ENCODE results near the gene EXD2.
"Not testable (repeated sequence)": the region's sequence is repeated elsewhere in the genome, so short reads cannot be mapped to it uniquely, and the experiment has no call there.

EXD2 gene

GRCh38 chr14:69285661-69286255, 94.5 kb downstream of the EXD2 start:
- Histone ChIP-seq H3K9me3 (ENCODE audit: control insufficient read depth, low read depth, low read length) (no peaks in the 10 kb centered on the region), H3K4me3 (ENCODE audit: low read length) (no peak overlapping the region), H3K36me3 (ENCODE audit: control insufficient read depth, low read depth, low read length) (no peaks in the 10 kb centered on the region), H3K27ac (ENCODE audit: low read length) (no peak overlapping the region), H3K9ac (ENCODE audit: low read length) (no peak overlapping the region), H3K27me3 (ENCODE audit: control insufficient read depth, insufficient read depth, low read length) (no peaks in the 10 kb centered on the region), H3K4me1 (ENCODE audit: control insufficient read depth, low read depth, low read length) (peaks cover 3% of the 10 kb centered on the region)

GRCh38 chr14:69287098-69288010, 96.1 kb downstream of the EXD2 start:
- H3K27me3 ChIP-seq (ENCODE audit: control insufficient read depth, insufficient read depth, low read length) = no peaks in the 10 kb centered on the region
- no peak overlapping the region for H3K9ac ChIP-seq (ENCODE audit: low read length)
- H3K27ac ChIP-seq (ENCODE audit: low read length) = no peak overlapping the region
- no peaks in the 10 kb centered on the region for H3K9me3 ChIP-seq (ENCODE audit: control insufficient read depth, low read depth, low read length)
- peaks cover 3% of the 10 kb centered on the region for H3K4me1 ChIP-seq (ENCODE audit: control insufficient read depth, low read depth, low read length)
- no peaks in the 10 kb centered on the region for H3K36me3 ChIP-seq (ENCODE audit: control insufficient read depth, low read depth, low read length)
- H3K4me3 ChIP-seq (ENCODE audit: low read length) = no peak overlapping the region

DNA sequence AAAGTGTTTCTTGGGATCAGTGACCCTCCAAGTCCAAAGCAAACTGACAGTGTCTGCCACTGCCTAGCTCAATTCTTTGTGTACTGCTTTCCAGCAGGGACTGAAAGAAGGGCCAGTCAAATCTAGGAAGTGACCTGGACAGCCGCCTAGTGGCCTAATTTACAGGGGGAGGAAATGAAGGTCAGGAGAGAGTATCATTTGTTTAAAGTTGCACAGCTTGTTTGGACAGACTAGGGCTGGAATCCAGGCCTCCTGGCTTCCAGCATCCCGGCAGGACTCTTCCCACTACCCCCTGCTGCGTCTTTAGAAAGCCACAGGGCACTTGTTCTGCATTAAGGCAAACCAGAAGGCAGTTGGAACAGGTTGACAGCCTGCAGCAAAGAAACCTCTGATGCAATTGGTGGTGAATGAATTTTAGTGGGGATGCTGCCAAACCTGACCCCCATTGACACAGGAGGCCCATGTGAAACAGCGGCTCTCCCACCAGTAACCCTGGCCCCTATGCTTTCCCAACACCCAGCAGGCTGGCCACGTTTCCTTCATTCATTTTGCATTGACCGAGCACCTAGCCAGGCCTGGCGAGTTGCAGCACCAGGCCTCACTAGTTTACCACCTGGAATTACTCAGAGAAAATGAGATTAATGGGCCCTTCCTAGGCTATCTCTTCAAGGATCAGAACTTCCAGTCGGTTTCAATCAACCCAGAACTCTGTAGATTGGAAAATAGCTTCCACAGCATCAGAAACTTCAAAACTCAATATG, 96.9 kb downstream of the EXD2 start:
- H3K27me3 ChIP-seq (ENCODE audit: control insufficient read depth, insufficient read depth, low read length) = no peaks in the 10 kb centered on the region
- no peaks in the 10 kb centered on the region for H3K36me3 ChIP-seq (ENCODE audit: control insufficient read depth, low read depth, low read length)
- no peaks in the 10 kb centered on the region for H3K9me3 ChIP-seq (ENCODE audit: control insufficient read depth, low read depth, low read length)
- H3K27ac ChIP-seq (ENCODE audit: low read length) = no peak overlapping the region
- H3K9ac ChIP-seq (ENCODE audit: low read length) = no peak overlapping the region
- peaks cover 3% of the 10 kb centered on the region for H3K4me1 ChIP-seq (ENCODE audit: control insufficient read depth, low read depth, low read length)
- H3K4me3 ChIP-seq (ENCODE audit: low read length) = no peak overlapping the region

- no peak overlapping the region for H3K4me3 ChIP-seq (ENCODE audit: low read length)
- H3K9me3 ChIP-seq (ENCODE audit: control insufficient read depth, low read depth, low read length) = no peaks in the 10 kb centered on the region
- no peak overlapping the region for H3K9ac ChIP-seq (ENCODE audit: low read length)
- H3K36me3 ChIP-seq (ENCODE audit: control insufficient read depth, low read depth, low read length) = no peaks in the 10 kb centered on the region
- no peaks in the 10 kb centered on the region for H3K27me3 ChIP-seq (ENCODE audit: control insufficient read depth, insufficient read depth, low read length)
- H3K27ac ChIP-seq (ENCODE audit: low read length) = no peak overlapping the region
- peaks cover 3% of the 10 kb centered on the region for H3K4me1 ChIP-seq (ENCODE audit: control insufficient read depth, low read depth, low read length)
These were observed 97.8 kb downstream of the EXD2 start for GRCh38 chr14:69288956-69289705.

GRCh38 chr14:69289811-69290520, 98.7 kb downstream of the EXD2 start:
- Histone ChIP-seq H3K36me3 (ENCODE audit: control insufficient read depth, low read depth, low read length) (no peaks in the 10 kb centered on the region), H3K27ac (ENCODE audit: low read length) (no peak overlapping the region), H3K27me3 (ENCODE audit: control insufficient read depth, insufficient read depth, low read length) (no peaks in the 10 kb centered on the region), H3K4me3 (ENCODE audit: low read length) (no peak overlapping the region), H3K9me3 (ENCODE audit: control insufficient read depth, low read depth, low read length) (no peaks in the 10 kb centered on the region), H3K4me1 (ENCODE audit: control insufficient read depth, low read depth, low read length) (peaks cover 3% of the 10 kb centered on the region), H3K9ac (ENCODE audit: low read length) (no peak overlapping the region)

DNA sequence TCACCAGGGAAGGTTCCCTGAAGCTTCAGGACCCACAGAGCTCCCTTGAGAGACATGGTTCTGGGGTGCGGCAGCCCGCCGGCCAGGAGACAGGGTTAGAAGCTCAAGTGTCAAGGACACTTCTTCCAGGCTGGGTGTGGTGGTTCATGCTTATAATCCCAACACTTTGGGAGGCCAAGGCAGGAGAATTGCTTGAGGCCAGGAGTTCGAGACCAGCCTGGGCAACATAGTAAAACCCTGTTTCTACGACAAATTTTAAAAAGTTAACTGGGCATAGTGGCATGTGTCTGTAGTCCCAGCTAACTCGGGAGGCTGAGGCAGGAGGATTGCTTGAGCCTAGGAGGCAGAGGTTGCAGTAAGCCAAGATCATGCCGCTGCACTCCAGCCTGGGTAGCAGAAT, 99.6 kb downstream of the EXD2 start:
- H3K36me3 ChIP-seq (ENCODE audit: control insufficient read depth, low read depth, low read length); H3K9me3 ChIP-seq (ENCODE audit: control insufficient read depth, low read depth, low read length); H3K27me3 ChIP-seq (ENCODE audit: control insufficient read depth, insufficient read depth, low read length); H3K27ac ChIP-seq (ENCODE audit: low read length); H3K4me3 ChIP-seq (ENCODE audit: low read length); H3K9ac ChIP-seq (ENCODE audit: low read length); H3K4me1 ChIP-seq (ENCODE audit: control insufficient read depth, low read depth, low read length): not testable (repeated sequence)

DNA sequence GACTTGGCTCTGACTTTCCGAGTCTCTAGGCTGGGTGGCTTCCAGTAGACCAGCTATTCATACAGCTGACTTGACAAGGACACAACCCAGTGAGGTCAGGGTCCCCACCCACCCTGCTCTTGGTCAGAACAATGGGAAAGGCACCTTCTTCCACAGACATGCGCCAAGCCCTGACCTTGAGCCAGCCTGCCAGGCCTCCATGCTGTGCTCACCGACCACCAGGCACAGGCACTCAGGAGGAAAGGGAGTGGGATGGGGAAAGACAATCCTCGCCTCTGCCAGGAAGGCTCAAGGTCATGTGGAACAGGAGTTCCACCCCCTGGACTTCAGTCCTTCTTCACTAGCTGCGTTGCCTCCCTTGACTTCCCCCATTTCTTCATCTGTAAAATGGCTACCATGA, 100.1 kb downstream of the EXD2 start:
- no peak overlapping the region for H3K27ac ChIP-seq (ENCODE audit: low read length)
- no peaks in the 10 kb centered on the region for H3K36me3 ChIP-seq (ENCODE audit: control insufficient read depth, low read depth, low read length)
- H3K4me3 ChIP-seq (ENCODE audit: low read length) = no peak overlapping the region
- H3K4me1 ChIP-seq (ENCODE audit: control insufficient read depth, low read depth, low read length) = peaks cover 3% of the 10 kb centered on the region
- no peak overlapping the region for H3K9ac ChIP-seq (ENCODE audit: low read length)
- H3K9me3 ChIP-seq (ENCODE audit: control insufficient read depth, low read depth, low read length) = no peaks in the 10 kb centered on the region
- no peaks in the 10 kb centered on the region for H3K27me3 ChIP-seq (ENCODE audit: control insufficient read depth, insufficient read depth, low read length)

DNA sequence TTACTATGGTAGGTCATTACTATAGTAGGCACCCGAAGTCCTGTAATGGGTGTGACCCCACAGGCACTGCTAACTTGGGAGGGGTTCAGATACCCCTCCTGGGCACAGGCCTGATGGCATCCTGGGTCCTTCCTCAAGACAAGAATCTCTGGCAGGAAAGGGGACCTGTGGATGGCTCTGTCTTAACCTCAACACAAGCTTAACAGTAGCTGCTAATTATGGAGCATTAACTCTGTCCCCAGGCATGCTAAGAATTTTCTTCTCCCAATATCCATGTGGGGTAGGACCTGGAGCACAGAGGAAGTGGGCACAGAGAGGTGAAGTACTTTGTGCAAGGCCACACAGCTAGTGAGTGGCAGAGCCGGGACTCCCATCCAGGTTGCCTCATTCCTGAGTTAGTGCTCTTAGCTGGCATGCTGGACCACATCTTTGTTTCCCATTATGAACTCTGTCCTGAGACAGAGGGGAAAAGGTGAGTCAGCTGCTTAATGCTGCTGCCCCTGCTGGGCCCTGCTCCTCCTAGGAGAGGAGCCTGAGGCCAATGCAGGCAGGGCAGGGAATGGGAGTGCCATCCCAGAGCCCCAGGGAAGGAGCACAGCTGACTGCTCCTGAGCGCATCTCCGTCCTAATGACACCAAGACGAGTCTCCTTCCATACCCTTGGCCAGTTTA, 100.7 kb downstream of the EXD2 start:
- Histone ChIP-seq H3K27ac (ENCODE audit: low read length) (no peak overlapping the region), H3K9me3 (ENCODE audit: control insufficient read depth, low read depth, low read length) (no peaks in the 10 kb centered on the region), H3K36me3 (ENCODE audit: control insufficient read depth, low read depth, low read length) (no peaks in the 10 kb centered on the region), H3K9ac (ENCODE audit: low read length) (no peak overlapping the region), H3K27me3 (ENCODE audit: control insufficient read depth, insufficient read depth, low read length) (no peaks in the 10 kb centered on the region), H3K4me1 (ENCODE audit: control insufficient read depth, low read depth, low read length) (peaks cover 3% of the 10 kb centered on the region), H3K4me3 (ENCODE audit: low read length) (no peak overlapping the region)
